ENCODE data around the gene VCX3B. TPM values are rescaled to one million over a fixed set of nuclear protein-coding genes. Genes with fewer than 3 reads are reported as not detected.

The VCX3B gene
- total and polyA plus RNA-seq, 4 donors = 0.08 TPM; not detected in 3

GRCh38 chrX:8429692-8430249 lies 34.9 kb upstream of the VCX3B start:
- H3K4me1 ChIP-seq (ENCODE audit: control insufficient read depth in 4 of 4, insufficient read depth in 4 of 4, low read length in 3 of 4) = no peaks in the 10 kb centered on the region
- no peak overlapping the region for H3K4me3 ChIP-seq (ENCODE audit: low read depth in 1 of 3, low read length in 3 of 3)
- H3K27ac ChIP-seq (ENCODE audit: low read depth in 1 of 2, low read length in 2 of 2) = no peak overlapping the region
- no peak for DNase-seq (ENCODE audit: low spot score)
- H3K9ac ChIP-seq (ENCODE audit: low read depth in 1 of 2, low read length in 2 of 2) = no peak overlapping the region
- H3K9me3 ChIP-seq (ENCODE audit: control insufficient read depth in 4 of 4, low read length in 3 of 4) = no peaks in the 10 kb centered on the region
- TF ChIP-seq RXRA (IDR thresholded peaks at IDR 0.05) (no peak), NR2F2 (IDR thresholded peaks at IDR 0.05) (no peak), TAF1 (conservative IDR thresholded peaks at IDR 0.05) (no peak), YY1 (IDR thresholded peaks at IDR 0.05) (no peak), HNF4G (IDR thresholded peaks at IDR 0.05) (no peak), EGR1 (IDR thresholded peaks at IDR 0.05; ENCODE audit: low read depth in 2 of 2) (no peak), JUND (IDR thresholded peaks at IDR 0.05) (no peak), FOXA2 (IDR thresholded peaks at IDR 0.05) (no peak), SP1 (IDR thresholded peaks at IDR 0.05) (no peak), CTCF (IDR thresholded peaks at IDR 0.05; ENCODE audit: low read depth, low read length, missing input control) (no peak)
- TF ChIP-seq, protein P1, sequence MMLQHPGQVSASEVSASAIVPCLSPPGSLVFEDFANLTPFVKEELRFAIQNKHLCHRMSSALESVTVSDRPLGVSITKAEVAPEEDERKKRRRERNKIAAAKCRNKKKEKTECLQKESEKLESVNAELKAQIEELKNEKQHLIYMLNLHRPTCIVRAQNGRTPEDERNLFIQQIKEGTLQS (IDR thresholded peaks at IDR 0.05) = no peak
- TF ChIP-seq, protein P2, sequence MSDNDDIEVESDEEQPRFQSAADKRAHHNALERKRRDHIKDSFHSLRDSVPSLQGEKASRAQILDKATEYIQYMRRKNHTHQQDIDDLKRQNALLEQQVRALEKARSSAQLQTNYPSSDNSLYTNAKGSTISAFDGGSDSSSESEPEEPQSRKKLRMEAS (IDR thresholded peaks at IDR 0.05) = no peak
- TF ChIP-seq, protein P3, sequence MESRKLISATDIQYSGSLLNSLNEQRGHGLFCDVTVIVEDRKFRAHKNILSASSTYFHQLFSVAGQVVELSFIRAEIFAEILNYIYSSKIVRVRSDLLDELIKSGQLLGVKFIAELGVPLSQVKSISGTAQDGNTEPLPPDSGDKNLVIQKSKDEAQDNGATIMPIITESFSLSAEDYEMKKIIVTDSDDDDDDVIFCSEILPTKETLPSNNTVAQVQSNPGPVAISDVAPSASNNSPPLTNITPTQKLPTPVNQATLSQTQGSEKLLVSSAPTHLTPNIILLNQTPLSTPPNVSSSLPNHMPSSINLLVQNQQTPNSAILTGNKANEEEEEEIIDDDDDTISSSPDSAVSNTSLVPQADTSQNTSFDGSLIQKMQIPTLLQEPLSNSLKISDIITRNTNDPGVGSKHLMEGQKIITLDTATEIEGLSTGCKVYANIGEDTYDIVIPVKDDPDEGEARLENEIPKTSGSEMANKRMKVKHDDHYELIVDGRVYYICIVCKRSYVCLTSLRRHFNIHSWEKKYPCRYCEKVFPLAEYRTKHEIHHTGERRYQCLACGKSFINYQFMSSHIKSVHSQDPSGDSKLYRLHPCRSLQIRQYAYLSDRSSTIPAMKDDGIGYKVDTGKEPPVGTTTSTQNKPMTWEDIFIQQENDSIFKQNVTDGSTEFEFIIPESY (IDR thresholded peaks at IDR 0.05) = no peak
- H3K36me3 ChIP-seq (ENCODE audit: control insufficient read depth in 4 of 4, insufficient read depth in 3 of 4, low read depth in 1 of 4, low read length in 3 of 4) = no peaks in the 10 kb centered on the region
- no peaks in the 10 kb centered on the region for H3K27me3 ChIP-seq (ENCODE audit: control insufficient read depth in 4 of 4, insufficient read depth in 4 of 4, low read length in 3 of 4)
- 84% methylated on average over 6 of the region's 6 CpGs for WGBS

GRCh38 chrX:8430444-8430843 lies 34.2 kb upstream of the VCX3B start:
- no peaks in the 10 kb centered on the region for H3K27me3 ChIP-seq (ENCODE audit: control insufficient read depth in 4 of 4, insufficient read depth in 4 of 4, low read length in 3 of 4)
- H3K4me3 ChIP-seq (ENCODE audit: low read depth in 1 of 3, low read length in 3 of 3) = no peak overlapping the region
- no peak for TF ChIP-seq NR2F2 (IDR thresholded peaks at IDR 0.05)
- TF ChIP-seq, protein P3 (IDR thresholded peaks at IDR 0.05) = no peak
- TF ChIP-seq, protein P1 (IDR thresholded peaks at IDR 0.05) = no peak
- H3K9ac ChIP-seq (ENCODE audit: low read depth in 1 of 2, low read length in 2 of 2) = no peak overlapping the region
- WGBS = 74% methylated on average over 3 of the region's 3 CpGs
- DNase-seq (ENCODE audit: low spot score) = no peak
- no peak overlapping the region for H3K27ac ChIP-seq (ENCODE audit: low read depth in 1 of 2, low read length in 2 of 2)
- no peaks in the 10 kb centered on the region for H3K4me1 ChIP-seq (ENCODE audit: control insufficient read depth in 4 of 4, insufficient read depth in 4 of 4, low read length in 3 of 4)
- H3K36me3 ChIP-seq (ENCODE audit: control insufficient read depth in 4 of 4, insufficient read depth in 3 of 4, low read depth in 1 of 4, low read length in 3 of 4) = no peaks in the 10 kb centered on the region
- H3K9me3 ChIP-seq (ENCODE audit: control insufficient read depth in 4 of 4, low read length in 3 of 4) = no peaks in the 10 kb centered on the region
